Right cardiac atrium (tissue), 5 donors: ENCODE results near the gene CSH1. TPM values are rescaled to one million over a fixed set of nuclear protein-coding genes. Genes with fewer than 3 reads are reported as not detected.

Source experiments
- polyA plus RNA-seq: library from polyadenylated mRNA; stranded (reverse); fragments of 200-250 nt; gene quantifications from one replicate; pipeline ENCODE4 v1.2.3, GENCODE V29; 2013
- total RNA-seq, 4 donors: library from RNA; stranded (reverse); fragmentation: NEBNext Ultra II Directional; extraction: Animal tissue kit (Norgen Biotek cat#: 25700); gene quantifications; one replicate each; pipeline ENCODE4 v1.2.1, GENCODE V29; 2021
- donor health status: healthy with polysubstance abuse.
- donor health status: DM: no; HTN: yes; CAD: no.
- donor health status: DM: no; HTN: no; CAD: no.
- donor health status: DM: no; HTN: yes; CAD: no; lungs with severe emphysema.
- donor health status: DM: yes; HTN: yes; CAD: no.

Gene CSH1
- total and polyA plus RNA-seq, 5 donors = not detected

Other genes starting within 250 kb of the CSH1 start
- gene LIMD2, start 196.4 kb downstream of the CSH1 start, total RNA-seq = 10 to 100 TPM in 1 of 4 donors, 1 to 10 TPM in 3; 7.9 to 13.8 (median 8.2) TPM
- gene LIMD2, start 196.4 kb downstream of the CSH1 start, polyA plus RNA-seq = 8.7 TPM
- gene STRADA, start 154.8 kb downstream of the CSH1 start, total RNA-seq = 10 to 100 TPM; 24.2 to 26.8 (median 25.3) TPM
- 22.0 TPM for gene STRADA, start 154.8 kb downstream of the CSH1 start, polyA plus RNA-seq
- gene CCDC47, start 123.0 kb downstream of the CSH1 start, total RNA-seq = 100 to 1,000 TPM in 2 of 4 donors, 10 to 100 TPM in 2; 90.0 to 122 (median 99.9) TPM
- gene CCDC47, start 123.0 kb downstream of the CSH1 start, polyA plus RNA-seq = 65.9 TPM
- 10 to 100 TPM; 57.0 to 82.4 (median 69.6) TPM for gene DDX42, start 122.4 kb downstream of the CSH1 start, total RNA-seq
- gene DDX42, start 122.4 kb downstream of the CSH1 start, polyA plus RNA-seq = 46.9 TPM
- gene PSMC5, start 69.1 kb downstream of the CSH1 start, total RNA-seq = 100 to 1,000 TPM; 141 to 159 (median 147) TPM
- 175 TPM for gene PSMC5, start 69.1 kb downstream of the CSH1 start, polyA plus RNA-seq
- gene FTSJ3, start 68.9 kb downstream of the CSH1 start, total RNA-seq = 10 to 100 TPM; 34.2 to 52.3 (median 38.2) TPM
- gene FTSJ3, start 68.9 kb downstream of the CSH1 start, polyA plus RNA-seq = 17.2 TPM
- 10 to 100 TPM; 35.7 to 46.4 (median 37.4) TPM for gene SMARCD2, start 53.9 kb downstream of the CSH1 start, total RNA-seq
- gene SMARCD2, start 53.9 kb downstream of the CSH1 start, polyA plus RNA-seq = 27.9 TPM
- not detected for gene CSH2, start 22.9 kb downstream of the CSH1 start, total RNA-seq
- gene CSH2, start 22.9 kb downstream of the CSH1 start, polyA plus RNA-seq = not detected
- not detected for gene GH2, start 14.6 kb downstream of the CSH1 start, total RNA-seq
- not detected for gene GH2, start 14.6 kb downstream of the CSH1 start, polyA plus RNA-seq
- gene CSHL1, start 14.7 kb upstream of the CSH1 start, total RNA-seq = not detected
- gene CSHL1, start 14.7 kb upstream of the CSH1 start, polyA plus RNA-seq = not detected
- gene GH1, start 22.3 kb upstream of the CSH1 start, total RNA-seq = not detected
- not detected for gene GH1, start 22.3 kb upstream of the CSH1 start, polyA plus RNA-seq
- 1 to 10 TPM; 1.1 to 2.5 (median 2.1) TPM for gene CD79B, start 35.8 kb upstream of the CSH1 start, total RNA-seq
- 2.7 TPM for gene CD79B, start 35.8 kb upstream of the CSH1 start, polyA plus RNA-seq
- 1 to 10 TPM; 1.7 to 5.8 (median 3.0) TPM for gene SCN4A, start 76.3 kb upstream of the CSH1 start, total RNA-seq
- 1.6 TPM for gene SCN4A, start 76.3 kb upstream of the CSH1 start, polyA plus RNA-seq
- under 1 TPM in 3 of 4 donors, not detected in 1; 0.11 to 0.25 (median 0.15) TPM for gene PRR29, start 101.8 kb upstream of the CSH1 start, total RNA-seq
- 0.45 TPM for gene PRR29, start 101.8 kb upstream of the CSH1 start, polyA plus RNA-seq
- gene ICAM2, start 124.1 kb upstream of the CSH1 start, total RNA-seq = 10 to 100 TPM; 17.6 to 31.7 (median 26.3) TPM
- 50.3 TPM for gene ICAM2, start 124.1 kb upstream of the CSH1 start, polyA plus RNA-seq
- 10 to 100 TPM in 2 of 4 donors, 1 to 10 TPM in 2; 8.9 to 11.4 (median 10.0) TPM for gene ERN1, start 233.6 kb upstream of the CSH1 start, total RNA-seq
- gene ERN1, start 233.6 kb upstream of the CSH1 start, polyA plus RNA-seq = 3.3 TPM